PC-9 (cell line): ENCODE measurements around the gene PDE3B. TPM values are rescaled to one million over a fixed set of nuclear protein-coding genes. Genes with fewer than 3 reads are reported as not detected.

Source experiments
- BruUV-seq: library from RNA; stranded (reverse); fragments of 400-500 nt; replicated peaks from 2 replicates; lab custom pipeline; 2021; lab: Mats Ljungman, UMichigan
- CTCF ChIA-PET: fragments of 300-600 bp; sonication (Branson Sonifier 250); formaldehyde crosslinking; loops from one replicate; lab custom pipeline; 2022; ENCODE audit warnings: antibody characterized with exemption; lab: Charles Lee
- POLR2A ChIA-PET: fragments of 300-600 bp; sonication (Branson Sonifier 250); formaldehyde crosslinking; loops from one replicate; lab custom pipeline; 2022; ENCODE audit warnings: antibody characterized with exemption; ENCODE audit not compliant: unreplicated experiment; lab: Charles Lee
- DNase-seq, 2 experiments: peaks; one replicate each; pipeline versions ENCODE4 v3.0.0 to v3.0.0-alpha.2; 2015 to 2022; ENCODE audit warnings: mixed read lengths in 1 of 2
- H2AFZ ChIP-seq: fragments of 200-600 bp; sonication (generic); 2 replicates; pipeline ENCODE4 v1.8.1; 2017; ENCODE audit warnings: antibody characterized with exemption
- H3F3A ChIP-seq: fragments of 200-600 bp; sonication (generic); 2 replicates; pipeline ENCODE4 v1.8.1; 2017; ENCODE audit warnings: antibody characterized with exemption, mild to moderate bottlenecking, low read depth; ENCODE audit not compliant: insufficient read depth
- H3K27ac ChIP-seq: fragments of 200-600 bp; sonication (generic); 2 replicates; pipeline ENCODE4 v1.6.1; 2016; ENCODE audit warnings: mixed run types
- H3K27me3 ChIP-seq: fragments of 200-600 bp; sonication (generic); 2 replicates; pipeline ENCODE4 v1.6.1; 2016; ENCODE audit warnings: low read depth, mixed run types; ENCODE audit not compliant: insufficient read depth
- H3K36me3 ChIP-seq: fragments of 200-600 bp; sonication (generic); 2 replicates; pipeline ENCODE4 v1.6.1; 2016; ENCODE audit warnings: low read depth, mixed run types
- H3K4me1 ChIP-seq: fragments of 200-600 bp; sonication (generic); replicated peaks from 2 replicates; pipeline ENCODE4 v1.6.1; 2016; ENCODE audit warnings: mixed run types; ENCODE audit not compliant: insufficient read depth
- H3K4me2 ChIP-seq: fragments of 200-600 bp; sonication (generic); 2 replicates; pipeline ENCODE4 v1.6.1; 2017; ENCODE audit warnings: mixed run types
- H3K4me3 ChIP-seq: fragments of 200-600 bp; sonication (generic); 2 replicates; pipeline ENCODE4 v1.6.1; 2016; ENCODE audit warnings: mixed run types
- H3K79me2 ChIP-seq: fragments of 200-600 bp; sonication (generic); 2 replicates; pipeline ENCODE4 v1.6.1; 2017; ENCODE audit warnings: low read depth, mixed run types
- H3K9me2 ChIP-seq: fragments of 200-600 bp; sonication (generic); 2 replicates; pipeline ENCODE4 v1.8.1; 2017; ENCODE audit warnings: mild to moderate bottlenecking; ENCODE audit not compliant: insufficient read depth
- H3K9me3 ChIP-seq: fragments of 200-600 bp; sonication (generic); 2 replicates; pipeline ENCODE4 v1.8.1; 2016; ENCODE audit warnings: low read depth; ENCODE audit not compliant: insufficient read depth
- H4K20me1 ChIP-seq: fragments of 200-600 bp; sonication (generic); 2 replicates; pipeline ENCODE4 v1.8.1; 2017; ENCODE audit not compliant: insufficient read depth
- CTCF ChIP-seq: fragments of 200-600 bp; sonication (generic); conservative IDR thresholded peaks from 2 replicates; pipeline ENCODE4 v1.6.1; 2017; ENCODE audit warnings: mixed run types, antibody characterized with exemption, mild to moderate bottlenecking, moderate library complexity
- EZH2 ChIP-seq: fragments of 200-600 bp; sonication (generic); IDR thresholded peaks from 2 replicates; pipeline ENCODE4 v1.8.0; 2017; ENCODE audit warnings: antibody characterized with exemption, low read depth
- intact Hi-C: fragments of 100-400 bp; cut with micrococcal nuclease; formaldehyde crosslinking; loops from one replicate; pipeline ENCODE4 v1.10.0; 2022; ENCODE audit not compliant: unreplicated experiment
- total RNA-seq: library from RNA; stranded (reverse); gene quantifications from 2 replicates; pipeline ENCODE4 v1.2.3, GENCODE V29; 2021

The PDE3B gene
- total RNA-seq, 1 experiment from 2014 or later = not detected

- Histone ChIP-seq H3K4me2 (no peak overlapping the region), H3K27ac (no peak overlapping the region), H3K9me3 (no peaks in the 10 kb centered on the region), H3K4me3 (no peak overlapping the region), H3F3A (no peaks in the 10 kb centered on the region), H3K9me2 (no peaks in the 10 kb centered on the region), H2AFZ (no peak overlapping the region), H4K20me1 (no peaks in the 10 kb centered on the region), H3K79me2 (no peaks in the 10 kb centered on the region), H3K27me3 (no peaks in the 10 kb centered on the region), H3K4me1 (no peaks in the 10 kb centered on the region), H3K36me3 (no peaks in the 10 kb centered on the region)
- intact Hi-C loops = no loop called here
- POLR2A ChIA-PET = no interaction called here
- CTCF ChIA-PET = no interaction called here
- no peak for TF ChIP-seq EZH2
- no peak for TF ChIP-seq CTCF
- BruUV-seq = no TSS peak
- DNase-seq = no peak
Observed at GRCh38 chr11:14634813-14635212, 8.8 kb upstream of the PDE3B start.

- no peak for TF ChIP-seq CTCF
- no peak for TF ChIP-seq EZH2
- CTCF ChIA-PET = no interaction called here
- intact Hi-C loops = no loop called here
Observed at GRCh38 chr11:14635546-14635945, 8.1 kb upstream of the PDE3B start.

GRCh38 chr11:14636119-14636518, 7.5 kb upstream of the PDE3B start:
- Histone ChIP-seq H3K4me1 (no peaks in the 10 kb centered on the region), H3K9me2 (no peaks in the 10 kb centered on the region), H3K4me2 (no peak overlapping the region), H3K9me3 (no peaks in the 10 kb centered on the region), H3F3A (no peaks in the 10 kb centered on the region), H4K20me1 (no peaks in the 10 kb centered on the region), H3K27me3 (no peaks in the 10 kb centered on the region), H3K36me3 (no peaks in the 10 kb centered on the region), H3K4me3 (no peak overlapping the region), H2AFZ (no peak overlapping the region), H3K27ac (no peak overlapping the region), H3K79me2 (no peaks in the 10 kb centered on the region)
- intact Hi-C loops = no loop called here
- no peak for TF ChIP-seq CTCF
- no peak for TF ChIP-seq EZH2
- BruUV-seq = no TSS peak
- DNase-seq = no peak
- CTCF ChIA-PET = no interaction called here
- POLR2A ChIA-PET = no interaction called here

More at GRCh38 chr11:14635546-14635945, 8.1 kb upstream of the PDE3B start:
- POLR2A ChIA-PET = no interaction called here
- H3K36me3 ChIP-seq = no peaks in the 10 kb centered on the region
- H3K4me3 ChIP-seq = no peak overlapping the region
- H3K27me3 ChIP-seq = no peaks in the 10 kb centered on the region
- no peaks in the 10 kb centered on the region for H3K9me2 ChIP-seq
- H3K4me2 ChIP-seq = no peak overlapping the region
- H3K4me1 ChIP-seq = no peaks in the 10 kb centered on the region
- no peak overlapping the region for H2AFZ ChIP-seq
- H3K9me3 ChIP-seq = no peaks in the 10 kb centered on the region
- no peaks in the 10 kb centered on the region for H4K20me1 ChIP-seq
- H3K79me2 ChIP-seq = no peaks in the 10 kb centered on the region
- H3K27ac ChIP-seq = no peak overlapping the region
- BruUV-seq = no TSS peak
- no peaks in the 10 kb centered on the region for H3F3A ChIP-seq
- DNase-seq = no peak
